DMS79 (cell line): Measurements from ENCODE around the gene LYPD5.
"Not testable (repeated sequence)": the region's sequence is repeated elsewhere in the genome, so short reads cannot be mapped to it uniquely, and the experiment has no call there.

Source experiments
- DNase-seq: peaks from one replicate; lab custom pipeline; 2025; lab: John Stamatoyannopoulos, UW

Gene LYPD5

GRCh38 chr19:43778651-43779050 lies 23.6 kb downstream of the LYPD5 start:
- peak; percentile 92 for DNase-seq

GRCh38 chr19:43777163-43777695 lies 25.0 kb downstream of the LYPD5 start:
- no peak for DNase-seq

- no peak for DNase-seq
Measured at GRCh38 chr19:43776286-43776685, 26.0 kb downstream of the LYPD5 start.

GRCh38 chr19:43775299-43775890 lies 26.9 kb downstream of the LYPD5 start:
- no peak for DNase-seq

- not testable (repeated sequence) for DNase-seq
Measured at GRCh38 chr19:43774940-43775258, 27.3 kb downstream of the LYPD5 start.

GRCh38 chr19:43774103-43774939 lies 27.9 kb downstream of the LYPD5 start:
- no peak for DNase-seq

- no peak for DNase-seq
Measured at GRCh38 chr19:43773725-43774102, 28.5 kb downstream of the LYPD5 start.

- no peak for DNase-seq
Measured at GRCh38 chr19:43769256-43769655, 33.0 kb downstream of the LYPD5 start.

- DNase-seq: no peak
Measured at GRCh38 chr19:43768273-43769050, 33.8 kb downstream of the LYPD5 start.

GRCh38 chr19:43767818-43768217 lies 34.4 kb downstream of the LYPD5 start:
- no peak for DNase-seq

GRCh38 chr19:43767316-43767715 lies 34.9 kb downstream of the LYPD5 start:
- no peak for DNase-seq

- DNase-seq: no peak
Measured at GRCh38 chr19:43766755-43767043, 35.5 kb downstream of the LYPD5 start.

GRCh38 chr19:43765109-43765876 lies 37.0 kb downstream of the LYPD5 start:
- no peak for DNase-seq

GRCh38 chr19:43764684-43765083 lies 37.6 kb downstream of the LYPD5 start:
- not testable (repeated sequence) for DNase-seq

GRCh38 chr19:43763473-43763939 lies 38.7 kb downstream of the LYPD5 start:
- no peak for DNase-seq

GRCh38 chr19:43762814-43763213 lies 39.4 kb downstream of the LYPD5 start:
- no peak for DNase-seq

GRCh38 chr19:43760941-43761340 lies 41.3 kb downstream of the LYPD5 start:
- no peak for DNase-seq

- no peak for DNase-seq
Measured at GRCh38 chr19:43759515-43759914, 42.7 kb downstream of the LYPD5 start.

GRCh38 chr19:43755256-43755801 lies 46.9 kb downstream of the LYPD5 start:
- DNase-seq: peak; percentile 55

- peak; percentile 92 for DNase-seq
Measured at GRCh38 chr19:43754503-43755255, 47.6 kb downstream of the LYPD5 start, which contains the start of gene SMG9. SMG9 (minus strand) TSS chr19:43754962; CDS start chr19:43750741, 4,221 bp downstream.

- DNase-seq: peak; percentile 66
Measured at GRCh38 chr19:43754253-43754502, 48.1 kb downstream of the LYPD5 start.
